ENCODE data around the gene GFRAL.
"Not testable (repeated sequence)": the region's sequence is repeated elsewhere in the genome, so short reads cannot be mapped to it uniquely, and the experiment has no call there.

The GFRAL gene, protein sequence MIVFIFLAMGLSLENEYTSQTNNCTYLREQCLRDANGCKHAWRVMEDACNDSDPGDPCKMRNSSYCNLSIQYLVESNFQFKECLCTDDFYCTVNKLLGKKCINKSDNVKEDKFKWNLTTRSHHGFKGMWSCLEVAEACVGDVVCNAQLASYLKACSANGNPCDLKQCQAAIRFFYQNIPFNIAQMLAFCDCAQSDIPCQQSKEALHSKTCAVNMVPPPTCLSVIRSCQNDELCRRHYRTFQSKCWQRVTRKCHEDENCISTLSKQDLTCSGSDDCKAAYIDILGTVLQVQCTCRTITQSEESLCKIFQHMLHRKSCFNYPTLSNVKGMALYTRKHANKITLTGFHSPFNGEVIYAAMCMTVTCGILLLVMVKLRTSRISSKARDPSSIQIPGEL

DNA sequence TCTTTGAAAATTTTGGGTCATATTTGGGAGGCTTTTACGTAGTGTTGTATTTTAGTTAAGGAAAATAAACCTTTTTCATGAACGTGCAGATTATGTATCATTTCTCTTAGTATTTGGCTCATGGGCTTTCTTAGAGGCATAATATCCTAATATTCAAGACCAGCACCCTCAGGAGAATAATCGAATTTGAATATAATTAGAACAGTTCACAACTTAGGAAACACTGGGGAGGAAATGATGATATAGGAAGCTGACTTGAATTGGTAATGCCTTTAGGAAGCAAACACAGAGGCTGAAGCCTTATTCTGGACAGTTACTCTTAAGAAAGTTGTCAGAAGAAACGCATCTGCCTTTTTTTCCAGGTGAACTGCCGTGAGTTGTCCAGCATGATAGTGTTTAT, at the start of gene GFRAL:
TSS of gene GFRAL (plus strand) at position 301 of the 400 bp plus-strand sequence. CDS start at position 387, 86 bp downstream.
- H3K4me1 Mint-ChIP-seq (ENCODE audit: low read depth): no peaks in the 10 kb centered on the region
- H3K4me3 Mint-ChIP-seq: no peak within 1 kb of the TSS
- no peak within 1 kb of the TSS for H3K27ac Mint-ChIP-seq
- intact Hi-C loops (cut with micrococcal nuclease): no loop called here
- H3K36me3 Mint-ChIP-seq (ENCODE audit: low read depth): no peaks in the 10 kb centered on the region
- no peaks in the 10 kb centered on the region for H3K27me3 Mint-ChIP-seq
- no peaks in the 10 kb centered on the region for H3K9me3 Mint-ChIP-seq

DNA sequence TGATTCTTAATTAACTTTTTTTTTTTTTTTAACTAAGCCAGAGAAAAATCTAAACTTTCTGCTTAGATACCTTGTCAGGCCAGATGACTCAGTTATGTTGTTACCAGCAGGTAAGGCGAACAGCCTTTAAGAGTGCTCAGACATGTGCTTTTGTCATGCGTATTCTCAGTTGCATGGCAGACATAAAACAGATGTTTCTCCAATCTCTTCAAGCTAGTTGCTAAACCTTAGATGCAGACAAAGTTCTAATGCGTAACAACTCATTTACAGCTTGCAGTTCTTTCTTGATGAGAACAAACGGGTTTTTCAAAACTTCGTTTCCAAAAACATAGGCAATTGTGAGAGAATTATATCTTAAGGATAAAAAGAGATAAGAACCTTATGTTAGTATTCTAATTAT, 49.6 kb upstream of the GFRAL start:
- intact Hi-C loops (cut with micrococcal nuclease): no loop called here
- H3K27ac Mint-ChIP-seq: no peak overlapping the region

DNA sequence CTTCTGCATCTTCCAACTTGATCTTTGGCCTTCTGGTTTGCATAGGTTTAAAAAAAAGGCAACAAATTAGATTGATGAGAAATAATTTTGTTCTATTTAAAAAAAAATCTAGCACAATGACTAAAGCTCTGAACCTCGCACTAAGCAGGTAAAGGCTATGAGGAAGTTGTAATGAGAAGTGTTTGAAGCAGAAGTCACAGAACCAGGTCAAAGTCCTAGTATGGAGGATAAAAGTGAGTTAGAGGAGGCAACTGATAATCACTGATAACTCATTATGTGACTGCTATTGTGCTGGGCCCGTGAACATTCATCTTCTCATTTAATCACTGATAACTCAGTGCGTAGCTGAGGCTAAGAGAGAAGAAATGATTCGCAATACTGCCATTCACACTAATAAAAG, 46.1 kb upstream of the GFRAL start:
- H3K27ac Mint-ChIP-seq: no peak overlapping the region
- H3K4me1 Mint-ChIP-seq (ENCODE audit: low read depth): no peaks in the 10 kb centered on the region
- H3K27me3 Mint-ChIP-seq: no peaks in the 10 kb centered on the region

More for the DNA sequence above, 49.6 kb upstream of the GFRAL start:
- Mint-ChIP-seq H3K27me3 (no peaks in the 10 kb centered on the region), H3K4me3 (no peak overlapping the region), H3K36me3 (ENCODE audit: low read depth) (no peaks in the 10 kb centered on the region), H3K4me1 (ENCODE audit: low read depth) (no peaks in the 10 kb centered on the region), H3K9me3 (no peaks in the 10 kb centered on the region)

DNA sequence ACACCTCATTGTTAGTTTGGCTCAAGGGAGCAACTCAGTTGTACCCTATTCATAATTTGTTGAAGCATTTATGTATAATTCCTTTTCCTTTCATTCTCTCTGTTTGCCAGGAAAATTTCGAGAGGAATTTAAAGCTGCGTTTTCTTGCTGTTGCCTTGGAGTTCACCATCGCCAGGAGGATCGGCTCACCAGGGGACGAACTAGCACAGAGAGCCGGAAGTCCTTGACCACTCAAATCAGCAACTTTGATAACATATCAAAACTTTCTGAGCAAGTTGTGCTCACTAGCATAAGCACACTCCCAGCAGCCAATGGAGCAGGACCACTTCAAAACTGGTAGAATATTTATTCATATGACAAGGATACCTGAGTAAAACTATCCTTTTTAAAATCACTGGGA, 45.2 kb upstream of the GFRAL start:
- intact Hi-C loops (cut with micrococcal nuclease): no loop called here
- Mint-ChIP-seq H3K27me3 (no peaks in the 10 kb centered on the region), H3K4me3 (no peak overlapping the region), H3K27ac (no peak overlapping the region), H3K9me3 (no peaks in the 10 kb centered on the region), H3K36me3 (ENCODE audit: low read depth) (no peaks in the 10 kb centered on the region), H3K4me1 (ENCODE audit: low read depth) (no peaks in the 10 kb centered on the region)

More for the DNA sequence above, 46.1 kb upstream of the GFRAL start:
- no peak overlapping the region for H3K4me3 Mint-ChIP-seq
- no peaks in the 10 kb centered on the region for H3K36me3 Mint-ChIP-seq (ENCODE audit: low read depth)
- H3K9me3 Mint-ChIP-seq: no peaks in the 10 kb centered on the region
- intact Hi-C loops (cut with micrococcal nuclease): no loop called here

DNA sequence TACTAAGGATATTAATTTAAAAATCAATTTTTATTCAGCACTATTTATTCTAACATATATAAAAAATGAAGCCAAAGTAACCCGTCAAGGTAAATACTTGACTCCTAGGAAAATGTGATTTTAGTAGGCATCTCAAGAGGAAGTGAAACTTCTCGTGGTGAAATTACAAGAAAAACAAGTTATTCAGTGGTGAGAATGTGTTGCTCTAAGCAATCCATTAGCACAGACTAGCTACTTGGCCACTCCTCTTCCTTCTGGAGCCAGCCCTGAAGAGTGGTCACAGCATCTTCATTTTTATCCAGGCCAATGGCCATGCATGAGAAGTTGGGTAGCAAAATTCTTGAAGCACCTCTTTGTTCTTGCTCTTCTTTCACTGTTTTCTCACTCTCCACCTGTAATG, 40.4 kb upstream of the GFRAL start:
- Mint-ChIP-seq H3K27me3 (no peaks in the 10 kb centered on the region), H3K36me3 (ENCODE audit: low read depth) (no peaks in the 10 kb centered on the region), H3K4me1 (ENCODE audit: low read depth) (no peaks in the 10 kb centered on the region), H3K9me3 (no peaks in the 10 kb centered on the region), H3K27ac (no peak overlapping the region), H3K4me3 (no peak overlapping the region)
- intact Hi-C loops (cut with micrococcal nuclease): no loop called here

DNA sequence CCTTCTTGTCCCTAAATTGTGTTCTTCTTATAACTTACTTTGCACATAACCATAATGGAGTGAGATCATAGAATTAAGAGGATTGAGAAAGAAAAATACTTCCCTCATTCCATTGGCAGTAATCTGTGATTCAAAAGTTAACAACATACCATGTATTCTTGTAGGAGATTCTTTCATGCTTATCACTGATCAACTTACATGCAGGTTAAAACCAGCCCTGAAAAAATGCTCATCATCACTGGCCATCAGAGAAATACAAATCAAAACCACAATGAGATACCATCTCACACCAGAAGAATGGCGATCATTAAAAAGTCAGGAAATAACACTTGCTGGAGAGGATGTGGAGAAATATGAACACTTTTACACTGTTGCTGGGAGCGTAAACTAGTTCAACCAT, 36.5 kb upstream of the GFRAL start:
- no peaks in the 10 kb centered on the region for H3K36me3 Mint-ChIP-seq (ENCODE audit: low read depth)
- no peaks in the 10 kb centered on the region for H3K4me1 Mint-ChIP-seq (ENCODE audit: low read depth)
- H3K27ac Mint-ChIP-seq: no peak overlapping the region
- H3K4me3 Mint-ChIP-seq: no peak overlapping the region
- intact Hi-C loops (cut with micrococcal nuclease): no loop called here
- no peaks in the 10 kb centered on the region for H3K9me3 Mint-ChIP-seq
- H3K27me3 Mint-ChIP-seq: no peaks in the 10 kb centered on the region

DNA sequence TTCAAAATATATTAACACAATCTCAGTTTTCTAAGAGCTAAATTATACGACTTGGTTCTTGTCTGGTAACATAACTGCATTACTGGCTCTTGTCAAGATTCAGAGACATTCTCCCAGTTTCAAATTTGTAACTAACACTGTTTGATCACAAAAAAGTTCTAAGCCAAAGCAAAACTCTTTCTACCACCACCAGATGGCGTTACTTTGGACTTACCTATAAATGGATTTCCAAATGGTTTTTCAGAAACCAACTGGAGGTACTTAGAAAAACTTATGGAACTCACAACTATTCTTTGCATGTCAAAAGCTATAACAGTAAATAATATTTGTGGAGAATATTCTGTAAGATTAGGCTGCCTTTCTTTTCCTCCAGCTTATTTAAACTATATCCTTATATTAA, 34.2 kb upstream of the GFRAL start:
- Mint-ChIP-seq H3K36me3 (ENCODE audit: low read depth) (no peaks in the 10 kb centered on the region), H3K27me3 (no peaks in the 10 kb centered on the region), H3K4me3 (no peak overlapping the region), H3K4me1 (ENCODE audit: low read depth) (no peaks in the 10 kb centered on the region), H3K27ac (no peak overlapping the region), H3K9me3 (no peaks in the 10 kb centered on the region)
- intact Hi-C loops (cut with micrococcal nuclease): no loop called here

DNA sequence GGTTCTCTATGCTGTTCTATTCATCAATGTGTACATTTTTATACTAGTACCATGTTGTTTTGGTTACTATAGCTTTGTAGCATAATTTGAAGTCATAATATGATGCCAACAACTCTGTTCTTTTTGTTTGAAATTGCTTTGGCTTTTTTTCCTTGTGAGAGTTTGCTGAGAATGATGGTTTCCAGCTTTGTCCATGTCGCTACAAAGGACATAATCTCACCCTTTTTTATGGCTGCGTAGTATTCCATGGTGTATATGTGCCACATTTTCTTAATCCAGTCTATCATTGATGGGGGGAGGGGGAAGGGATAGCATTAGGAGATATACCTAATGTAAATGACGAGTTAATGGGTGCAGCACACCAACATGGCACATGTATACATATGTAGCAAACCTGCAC, 30.1 kb upstream of the GFRAL start:
- H3K4me3 Mint-ChIP-seq; intact Hi-C loops (cut with micrococcal nuclease): not testable (repeated sequence)

DNA sequence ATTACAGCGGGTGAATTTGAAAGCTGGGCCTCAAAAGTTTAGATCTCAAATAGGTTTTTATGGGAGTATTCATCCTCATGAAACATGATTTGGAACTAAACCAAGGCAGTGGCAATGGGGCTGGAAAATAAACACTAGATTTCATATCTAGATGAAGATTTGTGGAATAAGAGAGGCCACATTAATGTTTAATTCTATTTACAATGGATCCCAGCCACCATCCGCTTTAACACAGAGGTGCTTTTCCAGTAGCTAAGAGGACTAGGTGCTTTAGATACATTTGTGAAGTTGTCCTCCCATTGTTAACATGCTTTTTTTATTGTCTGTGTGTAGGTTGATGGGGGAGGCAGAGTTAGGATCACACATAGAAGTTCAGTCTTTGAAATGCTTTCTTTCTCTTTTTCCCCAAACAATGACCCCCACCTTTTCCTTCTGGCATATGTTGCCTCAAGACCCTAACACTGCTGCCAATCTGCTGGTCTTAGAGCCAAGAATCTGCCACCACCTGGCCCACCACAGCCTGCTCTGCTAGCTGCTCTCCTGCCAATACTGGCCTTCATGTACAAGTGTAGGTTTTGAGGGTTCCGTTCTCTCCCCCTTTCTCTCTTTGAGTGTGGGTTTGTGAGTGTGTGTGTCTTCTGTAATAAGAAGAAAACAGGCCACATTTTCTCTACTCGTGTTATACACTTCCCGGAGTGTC, 27.8 kb upstream of the GFRAL start:
- Mint-ChIP-seq H3K9me3 (no peaks in the 10 kb centered on the region), H3K4me3 (no peak overlapping the region), H3K4me1 (ENCODE audit: low read depth) (no peaks in the 10 kb centered on the region), H3K36me3 (ENCODE audit: low read depth) (no peaks in the 10 kb centered on the region), H3K27ac (no peak overlapping the region), H3K27me3 (no peaks in the 10 kb centered on the region)
- intact Hi-C loops (cut with micrococcal nuclease): no loop called here

More for the DNA sequence above, 30.1 kb upstream of the GFRAL start:
- H3K27ac Mint-ChIP-seq; H3K27me3 Mint-ChIP-seq; H3K4me1 Mint-ChIP-seq (ENCODE audit: low read depth); H3K36me3 Mint-ChIP-seq (ENCODE audit: low read depth); H3K9me3 Mint-ChIP-seq: not testable (repeated sequence)

DNA sequence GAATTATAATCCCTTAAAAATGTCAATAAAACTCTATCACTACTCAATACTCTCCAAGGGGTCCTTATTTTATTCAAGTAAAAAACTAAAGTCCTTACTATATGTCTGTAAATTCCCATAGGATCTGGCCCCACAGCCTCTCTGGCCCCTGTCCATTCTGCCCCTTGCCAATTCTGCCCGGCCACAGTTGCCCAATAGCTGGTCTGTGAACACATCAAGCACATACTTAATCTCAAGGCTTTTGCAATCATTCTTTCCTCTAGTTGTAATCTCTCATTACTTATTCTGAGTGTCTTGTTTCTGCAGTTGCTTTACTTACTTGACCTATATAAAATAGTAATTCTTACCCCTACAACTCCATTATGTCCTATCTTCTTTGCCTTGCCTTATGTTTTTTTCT, 22.5 kb upstream of the GFRAL start:
- intact Hi-C loops (cut with micrococcal nuclease): no loop called here
- H3K4me3 Mint-ChIP-seq: no peak overlapping the region

DNA sequence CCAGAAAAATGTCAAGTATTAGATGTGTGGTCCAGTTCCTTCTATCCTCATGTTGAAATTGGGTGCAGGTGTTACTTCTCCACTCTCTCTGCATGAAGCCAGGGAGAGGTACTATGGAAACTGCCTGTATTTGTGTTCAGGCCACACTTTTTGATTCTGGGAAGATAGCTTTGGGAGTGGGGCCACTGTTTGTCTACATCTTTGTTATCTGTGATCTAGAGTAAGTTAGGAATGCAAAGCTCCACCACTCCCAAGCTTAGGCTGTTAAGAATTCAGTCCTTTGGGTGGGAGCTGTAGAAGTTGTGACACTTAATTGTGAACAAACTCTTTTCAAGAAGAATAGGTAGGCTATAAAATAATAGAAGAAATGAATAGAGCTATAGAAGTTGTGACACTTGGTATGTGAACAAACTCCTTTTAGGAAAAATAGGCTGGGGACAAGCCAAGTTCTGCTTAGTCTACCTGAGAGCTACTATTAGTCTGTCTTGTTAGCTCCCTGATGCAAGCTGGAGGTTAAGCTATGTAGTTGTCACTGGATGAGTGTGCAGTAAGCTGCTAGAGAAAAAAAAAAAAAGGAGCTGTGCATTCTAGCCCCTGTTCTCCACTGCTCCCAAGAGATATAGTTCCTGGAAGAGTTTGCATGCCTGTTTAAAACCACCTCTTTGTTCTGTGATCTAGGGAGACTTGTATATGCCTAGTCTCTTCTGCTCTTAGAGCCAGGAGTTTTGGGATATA, 7.1 kb upstream of the GFRAL start:
- Mint-ChIP-seq H3K27ac (no peak overlapping the region), H3K4me1 (ENCODE audit: low read depth) (no peaks in the 10 kb centered on the region), H3K27me3 (no peaks in the 10 kb centered on the region), H3K9me3 (peaks cover 24% of the 10 kb centered on the region), H3K36me3 (ENCODE audit: low read depth) (no peaks in the 10 kb centered on the region), H3K4me3 (no peak overlapping the region)
- intact Hi-C loops (cut with micrococcal nuclease): no loop called here

More for the DNA sequence above, 22.5 kb upstream of the GFRAL start:
- no peaks in the 10 kb centered on the region for H3K36me3 Mint-ChIP-seq (ENCODE audit: low read depth)
- no peaks in the 10 kb centered on the region for H3K27me3 Mint-ChIP-seq
- H3K27ac Mint-ChIP-seq: no peak overlapping the region
- H3K4me1 Mint-ChIP-seq (ENCODE audit: low read depth): no peaks in the 10 kb centered on the region
- H3K9me3 Mint-ChIP-seq: no peaks in the 10 kb centered on the region

DNA sequence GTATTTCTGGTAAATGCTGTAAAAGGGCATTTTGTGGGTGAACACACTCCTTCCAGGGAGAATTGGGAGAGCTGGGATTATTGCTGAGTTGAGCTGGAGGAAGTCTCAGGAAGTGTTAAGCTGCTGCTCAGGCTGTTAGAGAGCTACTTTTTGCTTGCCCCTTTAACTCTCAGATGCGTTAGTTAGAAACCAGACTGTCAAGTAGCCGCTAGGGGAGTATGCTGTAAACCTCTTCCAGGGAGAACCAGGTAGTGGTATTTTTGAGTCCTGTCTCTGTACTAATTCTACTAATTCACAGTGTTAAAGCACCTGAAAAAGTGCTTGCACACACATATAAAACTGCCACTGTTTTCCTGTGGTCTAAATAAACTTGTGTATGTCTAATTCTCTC, 6.6 kb upstream of the GFRAL start:
- peaks cover 24% of the 10 kb centered on the region for H3K9me3 Mint-ChIP-seq
- no peaks in the 10 kb centered on the region for H3K27me3 Mint-ChIP-seq
- no peaks in the 10 kb centered on the region for H3K4me1 Mint-ChIP-seq (ENCODE audit: low read depth)
- H3K36me3 Mint-ChIP-seq (ENCODE audit: low read depth): no peaks in the 10 kb centered on the region
- H3K4me3 Mint-ChIP-seq: no peak overlapping the region
- no peak overlapping the region for H3K27ac Mint-ChIP-seq
- intact Hi-C loops (cut with micrococcal nuclease): no loop called here

DNA sequence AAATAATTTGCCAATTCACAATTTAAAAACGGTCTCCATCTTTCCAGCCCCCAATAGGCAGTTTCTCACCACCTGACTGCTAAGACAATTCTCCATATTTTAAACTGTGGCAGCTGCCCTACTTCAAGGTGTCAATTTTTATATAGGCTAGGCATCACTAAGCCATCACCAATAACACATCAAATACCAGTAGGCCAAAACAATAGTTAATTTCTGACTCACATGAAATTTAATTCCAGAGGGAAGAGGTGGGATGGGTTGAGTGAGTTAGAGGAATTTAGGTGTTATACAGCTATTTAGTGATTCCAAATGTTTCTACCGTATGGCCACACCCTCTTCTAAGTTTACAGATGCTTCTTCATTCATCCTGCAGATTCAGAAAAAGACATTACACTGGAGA, 49.9 kb downstream of the GFRAL start:
- Mint-ChIP-seq H3K27me3 (no peaks in the 10 kb centered on the region), H3K4me3 (no peak overlapping the region), H3K36me3 (ENCODE audit: low read depth) (no peaks in the 10 kb centered on the region), H3K27ac (no peak overlapping the region), H3K4me1 (ENCODE audit: low read depth) (no peaks in the 10 kb centered on the region), H3K9me3 (peaks cover 30% of the 10 kb centered on the region)
- intact Hi-C loops (cut with micrococcal nuclease): no loop called here

DNA sequence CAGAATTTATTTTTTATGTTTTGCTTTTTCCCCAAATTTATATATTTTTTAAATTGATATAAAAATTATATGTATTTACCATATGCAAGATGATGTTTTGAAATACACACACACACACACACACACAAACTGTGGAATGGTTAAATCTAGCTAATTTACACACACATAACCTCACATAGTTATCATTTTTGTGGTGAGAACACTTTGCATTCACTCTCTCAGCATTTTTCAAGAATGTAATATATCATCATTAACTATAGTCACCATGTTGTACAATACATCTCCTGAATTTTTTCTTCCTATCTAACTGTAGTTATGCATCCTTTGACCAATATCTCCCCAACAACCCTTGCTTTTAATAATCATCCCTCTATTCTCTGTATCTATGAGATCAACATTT, 52.2 kb downstream of the GFRAL start:
- intact Hi-C loops (cut with micrococcal nuclease): no loop called here
- no peak overlapping the region for H3K27ac Mint-ChIP-seq
- H3K4me1 Mint-ChIP-seq (ENCODE audit: low read depth): no peaks in the 10 kb centered on the region
- peaks cover 29% of the 10 kb centered on the region for H3K9me3 Mint-ChIP-seq
- no peaks in the 10 kb centered on the region for H3K36me3 Mint-ChIP-seq (ENCODE audit: low read depth)
- H3K4me3 Mint-ChIP-seq: no peak overlapping the region
- no peaks in the 10 kb centered on the region for H3K27me3 Mint-ChIP-seq

Data from dendritic cell treated with granulocyte-macrophage colony-stimulating factor and Interleukin-4, amounts not matched to agents 40 ng/mL and 50 ng/mL, for 4 days (primary cell).